Neural crest cell (in vitro differentiated cells): ENCODE data around the gene C14orf119. TPM values are rescaled to one million over a fixed set of nuclear protein-coding genes. Genes with fewer than 3 reads are reported as not detected.

Source experiments
- DNase-seq: peaks from one replicate; pipeline ENCODE4 v3.0.0; 2021; ENCODE audit warnings: low read depth, mixed read lengths, low spot score
- H3K27ac Mint-ChIP-seq: one replicate; pipeline ENCODE4 v1.8.0; 2021; ENCODE audit warnings: mild to moderate bottlenecking, mixed read lengths; ENCODE audit not compliant: unreplicated experiment
- H3K27me3 Mint-ChIP-seq: 2 replicates; pipeline ENCODE4 v1.8.0; 2021; ENCODE audit warnings: low read depth, mild to moderate bottlenecking, mixed read lengths
- H3K36me3 Mint-ChIP-seq: 2 replicates; pipeline ENCODE4 v1.8.0; 2021; ENCODE audit warnings: low read depth, mild to moderate bottlenecking, mixed read lengths
- H3K4me1 Mint-ChIP-seq: 2 replicates; pipeline ENCODE4 v1.8.0; 2021; ENCODE audit warnings: mixed read lengths
- H3K4me3 Mint-ChIP-seq: one replicate; pipeline ENCODE4 v1.8.0; 2021; ENCODE audit warnings: mild to moderate bottlenecking, mixed read lengths
- H3K9me3 Mint-ChIP-seq: 2 replicates; pipeline ENCODE4 v1.8.0; 2021; ENCODE audit warnings: mixed read lengths
- CTCF ChIP-seq: fragments of 200-600 bp; sonication (generic); conservative IDR thresholded peaks from 2 replicates; pipeline ENCODE4 v1.5.0; 2021; ENCODE audit warnings: antibody characterized with exemption, mild to moderate bottlenecking
- total RNA-seq: library from RNA; stranded (reverse); gene quantifications from 2 replicates; pipeline ENCODE4 v1.2.1, GENCODE V29; 2021

Gene C14orf119
- total RNA-seq, 1 donor from 2014 or later: 48.6 TPM

GRCh38 chr14:23066368-23066767 is 28.9 kb upstream of the C14orf119 start:
- no peak for DNase-seq
- no peaks in the 10 kb centered on the region for H3K27me3 Mint-ChIP-seq
- H3K4me3 Mint-ChIP-seq: no peak overlapping the region
- H3K9me3 Mint-ChIP-seq: no peaks in the 10 kb centered on the region
- TF ChIP-seq CTCF: no peak
- H3K36me3 Mint-ChIP-seq: peaks cover 27% of the 10 kb centered on the region
- H3K4me1 Mint-ChIP-seq: peaks cover 37% of the 10 kb centered on the region
- H3K27ac Mint-ChIP-seq: no peak overlapping the region

- DNase-seq: no peak
- H3K9me3 Mint-ChIP-seq: no peaks in the 10 kb centered on the region
- H3K4me3 Mint-ChIP-seq: no peak overlapping the region
- no peak for TF ChIP-seq CTCF
- no peak overlapping the region for H3K27ac Mint-ChIP-seq
- H3K4me1 Mint-ChIP-seq: peaks cover 45% of the 10 kb centered on the region
- H3K36me3 Mint-ChIP-seq: peaks cover 30% of the 10 kb centered on the region
- no peaks in the 10 kb centered on the region for H3K27me3 Mint-ChIP-seq
Observed at GRCh38 chr14:23066855-23067744, 28.2 kb upstream of the C14orf119 start.

- no peaks in the 10 kb centered on the region for H3K27me3 Mint-ChIP-seq
- no peak for TF ChIP-seq CTCF
- no peak for DNase-seq
- peak overlapping the region; percentile 89 for H3K4me3 Mint-ChIP-seq
- no peaks in the 10 kb centered on the region for H3K9me3 Mint-ChIP-seq
- H3K27ac Mint-ChIP-seq: no peak overlapping the region
- peaks cover 52% of the 10 kb centered on the region for H3K4me1 Mint-ChIP-seq
- peaks cover 25% of the 10 kb centered on the region for H3K36me3 Mint-ChIP-seq
Observed at GRCh38 chr14:23067847-23068788, 27.2 kb upstream of the C14orf119 start.

- TF ChIP-seq CTCF: peak; percentile 99
- Mint-ChIP-seq H3K27ac (no peak overlapping the region), H3K4me3 (peak overlapping the region; percentile 89), H3K27me3 (no peaks in the 10 kb centered on the region), H3K9me3 (no peaks in the 10 kb centered on the region), H3K4me1 (peaks cover 52% of the 10 kb centered on the region), H3K36me3 (peaks cover 18% of the 10 kb centered on the region)
- peak; percentile 83 for DNase-seq
Observed at GRCh38 chr14:23068789-23069412, 26.4 kb upstream of the C14orf119 start.

- Mint-ChIP-seq H3K4me3 (peak overlapping the region; percentile 89), H3K27me3 (no peaks in the 10 kb centered on the region), H3K9me3 (no peaks in the 10 kb centered on the region), H3K27ac (no peak overlapping the region), H3K4me1 (peaks cover 52% of the 10 kb centered on the region), H3K36me3 (peaks cover 17% of the 10 kb centered on the region)
- DNase-seq: no peak
- no peak for TF ChIP-seq CTCF
Observed at GRCh38 chr14:23069413-23069806, 25.9 kb upstream of the C14orf119 start.
